HG03025 (cell line): Measurements from ENCODE around the gene NEK2.
A peak's percentile ranks its signal among the peaks of the same experiment; 100 is the strongest.
"Not testable (repeated sequence)": the region's sequence is repeated elsewhere in the genome, so short reads cannot be mapped to it uniquely, and the experiment has no call there.

ENCODE experiments used
- ATAC-seq: cut with Tn5 transposase; IDR thresholded peaks from one replicate; pipeline ENCODE4 v1.9.1; 2021; ENCODE audit warnings: mild to moderate bottlenecking, moderate library complexity; ENCODE audit not compliant: unreplicated experiment, low FRiP score

The NEK2 gene

GRCh38 chr1:211675230-211676105 is at the start of gene NEK2:
Gene NEK2, minus strand, starts transcription at chr1:211675621. Its CDS starts 142 bp downstream, at chr1:211675479.
- peak; percentile 87 for ATAC-seq

DNA sequence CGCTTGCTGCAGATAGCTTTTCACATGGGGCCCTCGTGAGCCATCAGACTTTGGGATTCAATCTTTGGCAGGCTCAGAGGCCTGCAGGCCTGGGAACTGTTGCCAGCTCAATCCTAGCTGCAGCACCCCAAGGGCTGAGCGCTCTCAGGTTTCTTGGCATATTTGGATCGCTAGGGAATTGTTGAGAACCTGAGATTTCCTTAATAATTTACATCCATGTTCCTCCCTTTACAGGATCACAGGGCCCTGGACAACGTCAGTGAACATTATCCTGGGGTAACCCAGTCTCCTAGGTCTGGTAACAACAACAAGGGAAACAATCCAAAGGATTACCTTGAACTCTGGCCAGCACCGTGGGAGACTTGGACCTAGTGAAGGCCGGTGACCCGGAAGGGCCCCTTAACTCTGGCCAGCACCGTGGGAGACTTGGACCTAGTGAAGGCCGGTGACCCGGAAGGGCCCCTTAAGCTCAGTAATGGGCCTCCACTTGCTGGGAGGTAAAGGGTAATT is 49.3 kb upstream of the NEK2 start:
- no peak for ATAC-seq

DNA sequence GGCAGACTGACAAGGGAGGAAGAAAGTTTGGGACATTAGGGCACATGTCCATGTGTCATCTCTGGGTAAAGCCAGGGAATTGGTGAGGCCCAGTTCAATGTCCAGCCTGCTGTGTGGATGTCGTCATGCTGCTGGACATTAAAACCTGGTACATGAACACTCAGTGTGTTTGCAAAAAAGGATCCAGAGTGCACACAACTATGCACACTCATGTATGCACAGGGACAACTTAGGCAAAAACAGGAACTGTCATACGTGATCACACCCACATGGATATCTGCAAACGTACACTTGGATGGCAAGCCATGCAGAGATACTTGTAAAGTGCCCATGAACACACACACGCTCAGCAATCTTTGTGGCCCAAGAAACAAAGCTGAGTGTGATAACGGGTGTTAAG is 47.9 kb upstream of the NEK2 start:
- no peak for ATAC-seq

GRCh38 chr1:211722277-211723175 is 47.1 kb upstream of the NEK2 start:
- no peak for ATAC-seq

DNA sequence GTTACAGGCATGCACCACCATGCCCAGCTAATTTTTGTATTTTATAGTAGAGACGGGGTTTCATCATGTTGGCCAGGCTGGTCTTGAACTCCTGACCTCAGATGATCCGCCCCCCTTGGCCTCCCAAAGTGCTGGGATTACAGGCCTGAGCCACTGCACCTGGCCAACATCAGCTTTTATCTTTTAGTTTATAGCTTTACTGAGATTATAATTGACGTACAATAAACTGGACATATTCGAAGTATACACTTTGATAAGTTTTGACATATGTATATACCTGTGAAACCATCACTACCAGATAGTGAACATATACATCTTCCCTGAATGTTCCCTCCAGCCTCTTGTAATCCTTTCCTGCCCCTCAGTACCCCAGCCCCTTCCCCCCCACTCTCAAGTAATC is 41.1 kb upstream of the NEK2 start:
- not testable (repeated sequence) for ATAC-seq

DNA sequence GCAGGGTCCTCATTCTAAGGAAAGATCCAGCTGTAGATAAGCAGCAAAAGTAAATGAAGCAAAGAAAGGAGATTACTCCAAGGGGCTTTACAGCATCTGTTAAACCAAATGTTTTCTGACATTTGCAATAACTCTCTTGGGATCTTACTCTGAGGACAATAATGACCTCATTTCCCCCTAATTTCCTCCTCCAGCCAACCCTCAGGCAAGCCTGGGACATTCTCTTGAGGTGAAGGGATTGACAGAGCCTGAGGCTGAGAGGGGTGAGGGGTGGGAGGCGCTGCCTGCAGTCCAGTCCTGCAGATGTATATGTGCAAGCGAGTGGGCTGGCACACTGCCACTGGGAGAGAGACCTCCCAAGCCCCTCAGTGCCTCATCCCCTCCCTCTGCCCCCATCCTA is 40.5 kb upstream of the NEK2 start:
- ATAC-seq = no peak

- no peak for ATAC-seq
Observed at GRCh38 chr1:211714154-211714553, 38.7 kb upstream of the NEK2 start.

- ATAC-seq = no peak
Observed at GRCh38 chr1:211713231-211713630, 37.8 kb upstream of the NEK2 start.

DNA sequence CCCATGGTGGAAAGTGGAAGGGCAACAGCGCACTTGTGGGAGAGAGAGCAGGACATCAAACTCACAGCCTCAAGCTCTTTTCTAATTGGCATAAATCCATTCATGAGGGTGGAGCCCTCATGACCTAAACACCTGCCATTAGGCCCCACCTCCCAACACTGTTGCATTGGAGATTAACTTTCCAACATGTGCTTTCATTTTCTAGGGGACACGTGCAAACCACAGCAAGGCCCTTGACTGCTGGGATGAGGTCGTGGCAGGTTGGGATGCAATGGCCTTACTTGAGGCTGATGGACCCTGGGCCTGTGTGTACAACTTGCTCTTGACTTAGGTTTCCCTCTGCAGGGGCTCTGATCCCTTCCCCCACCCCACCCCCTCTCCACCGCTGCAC is 35.9 kb upstream of the NEK2 start:
- no peak for ATAC-seq

GRCh38 chr1:211710566-211711314 is 35.3 kb upstream of the NEK2 start:
- ATAC-seq = no peak

GRCh38 chr1:211708926-211709325 is 33.5 kb upstream of the NEK2 start:
- ATAC-seq = no peak

GRCh38 chr1:211708006-211708405 is 32.6 kb upstream of the NEK2 start:
- no peak for ATAC-seq

DNA sequence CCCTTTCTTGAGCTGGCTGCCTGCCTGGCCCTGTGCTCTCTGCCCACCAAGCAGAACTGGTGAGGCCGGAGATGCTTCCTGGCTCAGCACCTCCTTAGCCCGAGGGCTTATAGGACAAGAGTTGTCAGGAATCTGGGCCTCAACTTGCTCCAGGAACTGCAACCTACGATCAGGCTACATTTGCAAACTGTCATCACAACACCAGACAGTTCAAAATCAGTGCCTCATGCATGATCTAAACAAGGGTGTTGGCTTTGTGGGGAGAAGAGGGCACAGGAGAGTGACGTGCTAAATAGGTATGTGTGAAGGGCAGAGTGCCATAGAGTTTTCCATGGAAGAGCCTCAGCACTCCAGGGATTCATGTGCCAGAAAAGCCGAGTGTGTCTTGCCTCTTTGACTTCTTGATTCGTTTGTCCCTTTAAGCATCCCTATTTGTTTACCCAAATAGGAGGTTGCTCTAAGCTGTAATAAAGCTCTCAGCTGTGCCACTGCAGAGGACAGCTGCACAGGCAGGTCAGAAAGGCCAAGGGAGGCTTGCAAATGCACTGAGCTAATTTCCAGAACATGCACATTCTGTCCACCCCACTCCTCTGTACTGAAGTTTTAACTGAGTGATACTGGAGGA is 30.2 kb upstream of the NEK2 start:
- no peak for ATAC-seq

- no peak for ATAC-seq
Observed at GRCh38 chr1:211704543-211704942, 29.1 kb upstream of the NEK2 start.

- no peak for ATAC-seq
Observed at GRCh38 chr1:211703812-211704537, 28.6 kb upstream of the NEK2 start.

DNA sequence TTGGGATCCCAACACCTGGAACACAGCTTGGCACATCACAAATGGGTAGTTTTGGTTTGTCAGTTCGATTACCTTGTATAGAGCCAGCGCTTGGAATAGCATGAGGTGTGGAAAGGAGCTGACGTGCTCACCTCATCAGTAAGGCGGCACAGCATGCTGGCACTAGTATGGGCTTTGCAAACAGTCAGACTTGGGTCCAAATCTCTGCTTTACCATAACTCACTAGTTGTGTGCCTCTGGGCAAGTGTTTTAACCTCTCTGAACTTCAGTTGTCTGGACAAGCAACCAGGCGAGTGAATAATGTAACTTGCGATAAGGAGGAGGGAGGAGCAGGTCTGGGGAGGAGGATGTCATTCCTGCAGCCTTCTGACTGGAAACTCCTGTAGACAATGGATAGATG is 26.3 kb upstream of the NEK2 start:
- ATAC-seq = no peak

DNA sequence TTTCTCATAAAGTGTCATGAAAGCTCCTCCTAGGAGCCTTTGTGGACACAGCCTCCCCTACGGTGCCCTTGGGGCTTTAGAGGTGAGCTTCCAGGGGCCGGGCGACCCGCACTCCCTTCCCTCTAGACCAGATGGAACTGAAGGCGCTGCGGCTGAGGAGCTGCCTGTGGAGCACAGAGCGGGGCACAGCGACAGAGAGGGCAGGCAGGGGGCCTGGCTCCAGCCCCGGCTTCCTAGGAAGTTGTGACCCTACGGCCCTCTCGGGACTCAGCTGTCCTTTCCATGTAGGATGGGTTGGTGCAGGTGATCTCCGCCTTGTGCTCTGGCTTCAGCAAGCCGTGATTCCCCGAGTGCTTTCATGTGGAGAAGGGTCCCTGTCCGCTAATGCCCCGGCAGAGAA is 23.6 kb upstream of the NEK2 start:
- no peak for ATAC-seq

DNA sequence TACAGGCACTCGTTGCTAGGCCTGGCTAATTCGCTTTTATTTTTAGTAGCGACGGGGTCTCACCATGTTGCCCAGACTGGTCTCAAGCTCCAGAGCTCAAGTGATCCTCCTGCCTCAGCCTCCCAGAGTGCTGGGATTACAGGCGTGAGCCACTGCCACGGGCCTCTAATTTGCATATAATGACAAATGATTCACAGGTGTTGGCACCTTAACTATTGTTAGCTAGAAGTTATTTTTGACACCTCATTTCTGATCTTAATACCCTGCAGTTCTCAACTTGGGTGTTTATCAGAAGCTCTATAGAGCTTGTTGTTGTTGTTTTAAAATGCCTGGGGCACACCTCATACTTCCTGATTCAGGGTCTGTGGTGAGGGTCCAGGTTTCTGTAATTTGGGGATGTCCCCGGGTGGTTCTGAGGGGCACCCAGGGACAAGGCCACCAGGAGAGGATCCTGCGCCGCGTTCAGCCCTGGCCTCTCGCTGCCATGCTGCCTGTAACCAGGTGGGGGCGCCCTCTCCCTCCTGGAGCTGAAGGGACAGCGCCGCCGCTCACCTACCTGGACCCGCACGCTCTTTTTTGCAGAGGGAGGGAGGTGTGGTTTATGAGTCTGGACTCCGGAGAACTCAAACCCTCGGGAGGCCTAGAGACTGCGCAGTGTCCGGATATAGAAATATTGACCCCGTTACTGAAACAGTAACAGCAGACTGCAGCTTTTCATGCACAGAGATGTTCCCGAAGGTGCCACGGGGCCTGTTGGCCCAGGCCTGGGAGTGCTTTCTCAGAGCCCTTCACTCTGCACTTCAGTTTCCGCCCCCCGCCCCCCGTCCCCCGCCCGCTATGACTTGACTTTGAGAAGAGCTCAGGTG is 23.0 kb upstream of the NEK2 start:
- no peak for ATAC-seq

DNA sequence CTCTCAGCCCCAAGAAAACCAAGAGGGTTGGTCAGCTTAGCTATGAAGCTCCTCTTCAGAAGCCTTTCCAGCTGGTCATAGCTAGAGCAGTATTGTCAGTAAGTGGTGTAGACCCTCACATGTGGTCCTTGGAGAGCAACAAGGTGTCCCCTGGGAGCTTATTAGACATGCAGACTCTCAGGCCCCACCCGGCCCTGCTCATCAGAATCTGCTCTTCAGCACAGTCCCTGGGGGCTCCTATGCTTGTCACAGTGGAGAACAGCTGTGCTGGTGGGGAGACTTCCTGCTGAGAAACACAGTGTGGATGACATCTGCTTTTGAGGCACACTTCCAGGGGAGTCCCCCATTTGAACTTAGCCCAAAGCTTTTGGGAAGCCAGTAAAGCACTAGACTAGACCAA is 21.9 kb upstream of the NEK2 start:
- peak; percentile 45 for ATAC-seq
